ENCODE measurements around the gene SCML2. TPM values are rescaled to one million over a fixed set of nuclear protein-coding genes. Genes with fewer than 3 reads are reported as not detected.

Gene SCML2
- total and polyA plus RNA-seq, 2 of the 13 experiments (the other 11 are each of a cell fraction or from before 2014, with no cell fraction given) = 5.1 to 7.6 TPM

GRCh38 chrX:18360867-18361266 is 6.4 kb upstream of the SCML2 start:
- BruUV-seq (replicated peaks) = no TSS peak
- Histone ChIP-seq H3K4me1 (ENCODE audit: insufficient read depth, low read length) (no peaks in the 10 kb centered on the region), H2AFZ (ENCODE audit: low read length) (no peak overlapping the region), H3K36me3 (replicated peaks in 1 of 2; ENCODE audit: control insufficient read depth in 1 of 2, insufficient read depth in 2 of 2, low read length in 2 of 2) (no peaks in the 10 kb centered on the region), H3K27me3 (ENCODE audit: control insufficient read depth in 1 of 2, insufficient read depth in 2 of 2, low read length in 2 of 2) (no peaks in the 10 kb centered on the region), H3K9me3 (ENCODE audit: low read length) (no peaks in the 10 kb centered on the region), H3K27ac (ENCODE audit: extremely low read length, insufficient read depth, low read length) (no peak overlapping the region), H3K4me2 (ENCODE audit: low read depth, low read length) (no peak overlapping the region), H3K4me3 (replicated peaks in 1 of 3; ENCODE audit: insufficient read depth in 1 of 3, low read depth in 2 of 3, low read length in 3 of 3) (no peak overlapping the region), H4K20me1 (ENCODE audit: insufficient read depth, low read length) (no peaks in the 10 kb centered on the region), H3K79me2 (ENCODE audit: insufficient read depth, low read length) (no peaks in the 10 kb centered on the region), H3K9ac (ENCODE audit: insufficient read depth, low read depth, low read length) (no peak overlapping the region)
- TF ChIP-seq TCF7L2 (IDR thresholded peaks at IDR 0.05; ENCODE audit: low read depth, low read length) (no peak), ZBTB26 (CRISPR knock-in tag; IDR thresholded peaks at IDR 0.05; ENCODE audit: borderline replicate concordance) (no peak), ELF3 (CRISPR knock-in tag; IDR thresholded peaks at IDR 0.05) (no peak), EEA1 (CRISPR knock-in tag; IDR thresholded peaks at IDR 0.05; ENCODE audit: borderline replicate concordance) (no peak), PLSCR1 (CRISPR knock-in tag; IDR thresholded peaks at IDR 0.05; ENCODE audit: borderline replicate concordance) (no peak), HNRNPH1 (optimal IDR thresholded peaks at IDR 0.05; ENCODE audit: low read depth, low read length) (no peak), PAX8 (CRISPR knock-in tag; IDR thresholded peaks at IDR 0.05; ENCODE audit: borderline replicate concordance) (no peak), GRHL1 (CRISPR knock-in tag; conservative IDR thresholded peaks at IDR 0.05) (no peak), ZBTB8A (CRISPR knock-in tag; IDR thresholded peaks at IDR 0.05; ENCODE audit: borderline replicate concordance, low read depth) (no peak), ZFP36L1 (CRISPR knock-in tag; IDR thresholded peaks at IDR 0.05) (no peak), HNF4A (CRISPR knock-in tag; IDR thresholded peaks at IDR 0.05) (no peak)
- ChIA-PET POLR2A (no interaction called here), CTCF (ENCODE audit: low intra/inter-chr PET ratio, low total read pairs) (no interaction called here)
- WGBS (ENCODE audit: low lambda C conversion rate) = 20% methylated on average over 2 of the region's 4 CpGs
- in situ Hi-C loops (cut with HindIII; ENCODE audit: extremely low pct_ligation_motif_present, low pct_unique_long_range_greater_than_20kb) (no loop called here), intact Hi-C loops (cut with micrococcal nuclease; ENCODE audit: unreplicated experiment) (no loop called here)
- ATAC-seq = peak; percentile 42; the same call in 1 of the 3 replicates
- no peak for DNase-seq (ENCODE audit: low spot score)
- no peak for FAIRE-seq

Data from HepG2 (cell line).